T-helper 9 cell (primary cell): ENCODE data around the gene NFAT5.

Experiments
- DNase-seq: peaks from one replicate; pipeline ENCODE4 v3.0.0-alpha.2; 2020

NFAT5 gene

GRCh38 chr16:69654280-69654931 is 88.6 kb downstream of the NFAT5 start:
- no peak for DNase-seq

GRCh38 chr16:69660166-69660565 is 94.4 kb downstream of the NFAT5 start:
- DNase-seq, result no peak

- no peak for DNase-seq
These were observed 97.1 kb downstream of the NFAT5 start for GRCh38 chr16:69662901-69663300.

DNA sequence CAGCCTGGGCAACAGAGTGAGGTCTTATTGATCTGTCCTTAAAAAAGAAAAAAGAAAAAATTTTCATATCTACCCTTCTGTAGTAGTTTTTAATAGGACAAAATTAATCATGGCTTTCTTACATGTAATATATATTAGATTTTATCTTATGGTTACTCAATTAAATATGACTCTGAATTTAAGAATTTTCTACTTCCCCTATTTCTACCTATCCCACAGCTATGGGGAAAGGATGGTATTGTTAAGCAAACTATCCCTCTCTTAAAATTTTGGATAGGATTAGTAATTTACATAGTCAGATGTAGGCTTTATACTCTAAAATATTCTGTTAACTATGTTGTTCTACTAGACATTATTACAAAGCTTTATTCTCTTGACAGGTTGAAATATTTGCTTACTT is 98.1 kb downstream of the NFAT5 start:
- DNase-seq, result no peak

GRCh38 chr16:69669577-69669976 is 103.8 kb downstream of the NFAT5 start:
- DNase-seq, result no peak

GRCh38 chr16:69672315-69672997 is 106.7 kb downstream of the NFAT5 start:
- no peak for DNase-seq

DNA sequence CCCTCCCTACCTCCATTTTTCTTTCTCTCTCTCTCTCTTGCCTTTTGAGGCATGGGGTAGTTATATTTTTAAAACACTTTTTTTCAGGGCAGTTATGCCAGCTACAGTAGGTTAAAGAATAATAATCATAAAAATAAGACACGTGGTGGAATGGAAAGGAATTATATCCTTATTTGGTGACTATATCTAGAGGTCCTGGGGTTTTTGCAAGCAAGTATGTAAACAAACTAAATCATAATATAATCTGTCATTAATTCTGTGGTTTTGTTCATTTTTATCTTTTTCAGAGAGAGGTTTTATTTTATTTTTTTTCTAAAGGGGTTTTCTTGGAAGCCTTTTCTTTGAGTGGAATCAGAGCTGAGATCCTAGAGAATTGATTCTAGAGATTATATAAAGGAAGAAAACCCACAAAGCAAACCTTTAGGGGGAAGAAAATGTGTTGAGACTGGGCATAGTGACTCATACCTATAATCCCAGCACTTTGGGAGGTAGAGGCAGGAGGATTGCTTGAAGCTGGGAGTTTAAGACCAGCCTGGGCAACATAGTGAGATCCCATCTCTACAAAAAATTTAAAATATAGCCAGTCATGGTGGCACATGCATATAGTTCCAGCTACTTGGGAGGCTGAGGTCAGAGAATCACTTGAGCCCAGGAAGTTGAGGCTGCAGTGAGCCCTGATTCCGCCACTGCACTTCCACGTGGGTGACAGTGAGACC is 107.4 kb downstream of the NFAT5 start:
- DNase-seq, result no peak

- no peak for DNase-seq
These were observed 114.6 kb downstream of the NFAT5 start for GRCh38 chr16:69680358-69680757.

DNA sequence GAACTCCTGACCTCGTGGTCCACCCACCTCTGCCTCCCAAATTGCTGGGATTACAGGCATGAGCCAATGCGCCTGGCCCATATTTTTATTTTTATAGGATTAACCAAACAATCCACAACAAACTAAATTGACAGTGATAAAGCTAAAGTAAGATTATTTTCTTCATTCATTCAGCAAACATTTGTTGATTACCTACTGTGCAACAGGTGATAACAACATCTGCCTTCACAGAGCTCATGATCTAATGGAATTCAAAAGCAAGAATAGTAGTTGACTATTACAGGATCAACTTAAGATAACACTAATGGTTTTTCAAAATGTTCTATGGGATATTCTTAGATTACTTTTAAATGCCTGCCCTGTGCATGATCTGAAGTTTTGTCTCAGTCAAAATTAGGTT is 122.8 kb downstream of the NFAT5 start:
- DNase-seq, result no peak

GRCh38 chr16:69691980-69692911 is 126.5 kb downstream of the NFAT5 start:
- no peak for DNase-seq

- DNase-seq, result no peak
These were observed 128.2 kb downstream of the NFAT5 start for GRCh38 chr16:69693916-69694315.

- DNase-seq, result no peak
These were observed 132.6 kb downstream of the NFAT5 start for GRCh38 chr16:69698404-69698803.

DNA sequence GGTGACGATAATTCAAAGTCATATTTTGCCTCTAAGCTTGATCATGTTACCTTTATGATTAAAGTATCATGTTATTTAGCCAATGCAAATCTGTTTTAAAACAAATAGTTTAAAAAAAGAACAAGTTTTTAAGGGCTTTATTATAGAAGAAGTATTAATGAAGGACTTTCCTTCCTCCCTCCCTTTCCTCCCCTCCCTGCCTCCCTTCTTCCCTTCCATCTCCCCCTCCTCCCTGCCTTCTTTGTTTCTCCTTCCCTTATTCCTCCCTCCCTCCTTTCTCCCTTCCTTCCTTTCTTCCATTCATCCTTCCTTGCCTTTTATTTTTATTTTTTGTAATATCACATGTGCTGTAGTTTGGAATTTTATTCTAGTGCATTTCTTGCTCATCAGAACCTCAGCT is 134.1 kb downstream of the NFAT5 start:
- DNase-seq, result no peak

GRCh38 chr16:69701452-69701851 is 135.7 kb downstream of the NFAT5 start:
- no peak for DNase-seq

DNA sequence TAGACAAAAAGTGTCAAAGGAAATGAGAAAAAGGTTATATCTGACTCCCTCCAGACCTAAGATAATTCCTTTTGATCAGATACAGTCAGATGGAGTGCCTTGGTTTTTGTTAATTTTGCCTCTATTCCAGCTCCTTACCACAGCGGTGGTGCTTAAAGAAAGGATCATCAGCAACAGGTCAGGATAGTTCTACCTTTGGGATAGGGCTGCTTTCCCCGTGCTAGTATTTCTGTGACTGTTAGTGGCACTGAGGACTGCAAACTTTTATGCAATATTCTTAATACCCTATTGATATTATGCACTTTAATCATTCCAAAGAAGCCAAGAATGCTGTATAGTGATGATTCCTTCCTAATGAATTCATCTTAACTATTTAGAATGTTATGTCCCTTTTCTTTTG is 136.1 kb downstream of the NFAT5 start:
- no peak for DNase-seq

- DNase-seq, result no peak
These were observed 137.9 kb downstream of the NFAT5 start for GRCh38 chr16:69703638-69704037.

DNA sequence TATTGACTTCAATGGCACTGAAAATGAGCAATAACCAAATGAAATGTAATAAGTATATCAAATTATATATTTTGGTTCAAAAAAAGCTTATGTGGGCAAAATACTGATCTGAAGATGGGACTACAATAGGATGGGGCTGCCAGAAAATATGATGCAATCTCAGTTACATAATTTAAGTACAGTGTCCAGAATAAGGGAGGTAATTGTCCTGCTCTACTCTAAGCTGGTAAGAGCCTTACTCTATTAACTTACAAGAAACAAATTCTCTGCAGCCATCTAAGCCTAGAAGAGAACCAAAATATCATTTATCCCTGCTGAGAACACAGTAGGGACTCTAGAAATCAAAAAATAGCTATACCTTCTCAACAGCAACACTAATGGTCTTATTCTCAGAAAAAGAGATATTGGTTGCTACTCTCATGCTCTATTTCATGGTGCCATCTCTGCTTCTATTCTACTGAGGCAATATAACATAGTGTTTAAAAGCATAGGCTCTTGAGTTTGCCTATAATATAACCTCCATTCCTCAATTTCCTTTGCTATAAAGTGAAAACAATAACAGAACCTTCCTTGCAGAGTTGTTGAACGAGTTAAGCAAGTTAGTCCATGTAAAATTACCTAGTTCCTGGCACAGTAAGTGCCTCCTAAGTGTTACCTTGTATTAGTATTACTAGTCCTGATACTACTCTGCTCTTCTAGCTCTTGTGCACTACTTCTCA is 140.6 kb downstream of the NFAT5 start:
- DNase-seq, result no peak

GRCh38 chr16:69706975-69707340 is 141.2 kb downstream of the NFAT5 start:
- DNase-seq, result no peak

- DNase-seq, result no peak
These were observed 142.3 kb downstream of the NFAT5 start for GRCh38 chr16:69707920-69708683.

DNA sequence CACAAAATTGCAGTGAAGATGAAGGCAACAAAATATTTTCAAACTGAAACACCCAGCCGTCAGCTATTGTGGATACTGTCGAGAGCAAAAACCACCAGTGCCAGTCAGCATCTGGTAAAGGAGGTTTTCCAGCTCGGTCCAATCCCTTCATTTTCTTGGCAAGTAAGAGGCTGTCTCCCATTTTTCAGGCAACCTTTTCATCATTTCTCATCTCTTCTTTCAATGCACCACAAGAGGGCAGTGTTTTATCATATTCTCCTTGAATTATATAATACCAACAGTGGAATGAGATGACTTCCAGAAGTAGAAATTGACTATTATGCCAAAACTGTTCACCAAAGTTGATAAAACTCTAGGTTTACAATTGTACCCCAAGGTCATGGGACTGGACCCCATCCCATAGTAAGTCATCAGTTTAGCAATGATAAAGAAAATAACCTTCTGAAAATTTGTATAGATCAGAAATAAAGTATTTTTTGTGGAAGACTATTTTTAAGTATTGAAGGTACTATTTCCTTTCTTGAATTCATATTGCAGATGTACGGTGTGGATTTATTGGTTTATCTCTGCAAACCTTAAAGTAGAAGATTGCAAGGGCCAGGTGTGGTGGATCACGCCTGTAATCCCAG is 143.8 kb downstream of the NFAT5 start:
- DNase-seq, result no peak

DNA sequence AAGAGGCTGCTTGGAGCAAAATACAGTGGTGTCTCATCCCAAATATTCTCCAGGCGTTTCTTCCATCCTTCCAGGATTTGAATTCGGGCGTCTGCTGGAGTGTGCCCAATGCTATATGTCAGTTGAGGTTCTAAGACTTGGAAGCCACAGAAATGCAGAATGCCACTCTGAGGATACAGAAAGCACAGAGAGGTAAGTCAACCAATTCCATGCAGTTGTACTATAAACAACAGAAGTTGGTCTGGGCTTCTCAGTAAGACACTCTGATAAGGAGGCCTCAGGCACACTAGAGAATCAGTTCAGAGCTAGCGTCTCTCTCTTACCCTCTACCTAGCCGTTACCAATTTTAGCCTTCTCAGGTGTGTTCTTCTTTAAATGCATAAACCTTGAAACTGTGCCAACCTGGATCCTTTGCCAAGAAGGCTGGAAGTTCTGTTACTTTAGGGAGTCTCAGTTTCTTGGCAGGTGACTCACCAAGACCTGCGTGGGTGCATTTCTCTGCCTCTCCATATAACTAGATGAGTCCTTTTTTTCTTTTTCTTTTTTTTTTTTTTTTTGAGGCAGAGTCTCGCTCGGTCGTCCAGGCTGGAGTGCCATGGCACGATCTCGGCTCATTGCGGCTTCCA is 145.5 kb downstream of the NFAT5 start:
- no peak for DNase-seq
